A673 (cell line): ENCODE measurements around the gene PI3. TPM values are rescaled to one million over a fixed set of nuclear protein-coding genes. Genes with fewer than 3 reads are reported as not detected.

Experiments used
- BruUV-seq: library from RNA; stranded (reverse); fragments of 400-500 nt; replicated peaks from 2 replicates; lab custom pipeline; 2021; lab: Mats Ljungman, UMichigan
- CTCF ChIA-PET: fragments of 300-600 bp; sonication (Branson Sonifier 250); formaldehyde crosslinking; loops from one replicate; lab custom pipeline; 2022; ENCODE audit warnings: antibody characterized with exemption; lab: Charles Lee
- POLR2A ChIA-PET: fragments of 300-600 bp; sonication (Branson Sonifier 250); formaldehyde crosslinking; loops from one replicate; lab custom pipeline; 2022; ENCODE audit warnings: antibody characterized with exemption; ENCODE audit not compliant: low non-redundant PET; lab: Charles Lee
- DNase-seq: peaks from one replicate; pipeline ENCODE4 v3.0.0-alpha.2; 2015; ENCODE audit warnings: low spot score
- H3K27ac ChIP-seq: fragments of 200-600 bp; sonication (generic); 2 replicates; pipeline ENCODE4 v1.5.1; 2016; ENCODE audit warnings: mixed run types, low read depth, mild to moderate bottlenecking, mixed read lengths, antibody characterized with exemption, low read length; ENCODE audit not compliant: poor library complexity, severe bottlenecking
- H3K27me3 ChIP-seq: fragments of 200-600 bp; sonication (generic); replicated peaks from 2 replicates; pipeline ENCODE4 v1.6.1; 2017; ENCODE audit warnings: mixed run types, low read depth, mild to moderate bottlenecking, mixed read lengths, antibody characterized with exemption, low read length; ENCODE audit not compliant: insufficient read depth, poor library complexity
- H3K36me3 ChIP-seq: fragments of 200-600 bp; sonication (generic); 2 replicates; pipeline ENCODE4 v1.6.1; 2016; ENCODE audit warnings: mixed run types, mild to moderate bottlenecking, mixed read lengths, antibody characterized with exemption, low read length; ENCODE audit not compliant: insufficient read depth, poor library complexity, severe bottlenecking
- H3K4me1 ChIP-seq: fragments of 200-600 bp; sonication (generic); 2 replicates; pipeline ENCODE4 v1.6.1; 2017; ENCODE audit warnings: mixed run types, mild to moderate bottlenecking, mixed read lengths, antibody characterized with exemption, low read length; ENCODE audit not compliant: insufficient read depth, poor library complexity, severe bottlenecking
- H3K4me3 ChIP-seq: fragments of 200-600 bp; sonication (generic); 2 replicates; pipeline ENCODE4 v1.5.1; 2016; ENCODE audit warnings: low read depth, mixed run types, mild to moderate bottlenecking, mixed read lengths, low read length; ENCODE audit not compliant: poor library complexity, severe bottlenecking
- H3K9me3 ChIP-seq: fragments of 200-600 bp; sonication (generic); 2 replicates; pipeline ENCODE4 v1.6.1; 2016; ENCODE audit warnings: mixed run types, low read depth, mild to moderate bottlenecking, mixed read lengths, antibody characterized with exemption, low read length; ENCODE audit not compliant: poor library complexity, severe bottlenecking
- EZH2 ChIP-seq: fragments of 200-600 bp; sonication (generic); IDR thresholded peaks from 2 replicates; pipeline ENCODE4 v1.6.1; 2017; ENCODE audit warnings: borderline replicate concordance, low read depth, mild to moderate bottlenecking, mixed read lengths, antibody characterized with exemption, low read length; ENCODE audit not compliant: poor library complexity, severe bottlenecking
- intact Hi-C: fragments of 100-400 bp; cut with micrococcal nuclease; formaldehyde crosslinking; loops from one replicate; pipeline ENCODE4 v1.10.0; 2022; ENCODE audit not compliant: unreplicated experiment
- total RNA-seq: library from RNA; stranded (reverse); gene quantifications from 2 replicates; pipeline ENCODE4 v1.2.3, GENCODE V29; 2021
- TF ChIP-seq, protein P1 (sequence below): fragments of 300-800, 200-600 bp; sonication (generic); conservative IDR thresholded peaks from 2 replicates; pipeline ENCODE4 v1.5.1; 2017; ENCODE audit warnings: low read depth, mild to moderate bottlenecking, antibody characterized with exemption, low read length, moderate library complexity, mixed read lengths

PI3 gene
- total RNA-seq, 1 experiment from 2014 or later, result not detected

DNA sequence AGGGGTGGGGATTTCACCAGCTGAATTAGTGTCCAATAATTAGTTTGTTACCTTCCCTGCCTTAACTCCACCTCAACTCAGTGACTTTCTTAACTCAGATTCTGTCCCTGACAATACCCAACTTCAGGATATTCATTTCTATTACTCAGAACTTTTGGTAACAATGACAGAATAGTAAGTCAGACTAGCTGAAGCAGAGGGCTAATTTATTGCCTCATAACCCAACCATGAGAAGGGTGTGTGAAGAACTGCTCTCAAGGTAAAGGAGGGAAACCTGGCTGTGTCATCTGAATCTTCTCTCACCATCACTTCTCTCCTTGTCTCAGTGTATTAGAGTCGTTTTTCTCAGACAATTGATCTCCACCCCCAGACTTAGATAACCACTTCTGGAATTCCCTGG is 1.2 kb upstream of the PI3 start:
- ChIA-PET CTCF (no interaction called here), POLR2A (no interaction called here)
- intact Hi-C loops, result no loop called here
- no peaks in the 10 kb centered on the region for H3K36me3 ChIP-seq
- no TSS peak for BruUV-seq
- no peak for DNase-seq
- TF ChIP-seq, protein P1, sequence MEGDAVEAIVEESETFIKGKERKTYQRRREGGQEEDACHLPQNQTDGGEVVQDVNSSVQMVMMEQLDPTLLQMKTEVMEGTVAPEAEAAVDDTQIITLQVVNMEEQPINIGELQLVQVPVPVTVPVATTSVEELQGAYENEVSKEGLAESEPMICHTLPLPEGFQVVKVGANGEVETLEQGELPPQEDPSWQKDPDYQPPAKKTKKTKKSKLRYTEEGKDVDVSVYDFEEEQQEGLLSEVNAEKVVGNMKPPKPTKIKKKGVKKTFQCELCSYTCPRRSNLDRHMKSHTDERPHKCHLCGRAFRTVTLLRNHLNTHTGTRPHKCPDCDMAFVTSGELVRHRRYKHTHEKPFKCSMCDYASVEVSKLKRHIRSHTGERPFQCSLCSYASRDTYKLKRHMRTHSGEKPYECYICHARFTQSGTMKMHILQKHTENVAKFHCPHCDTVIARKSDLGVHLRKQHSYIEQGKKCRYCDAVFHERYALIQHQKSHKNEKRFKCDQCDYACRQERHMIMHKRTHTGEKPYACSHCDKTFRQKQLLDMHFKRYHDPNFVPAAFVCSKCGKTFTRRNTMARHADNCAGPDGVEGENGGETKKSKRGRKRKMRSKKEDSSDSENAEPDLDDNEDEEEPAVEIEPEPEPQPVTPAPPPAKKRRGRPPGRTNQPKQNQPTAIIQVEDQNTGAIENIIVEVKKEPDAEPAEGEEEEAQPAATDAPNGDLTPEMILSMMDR, result no peak
- TF ChIP-seq EZH2, result no peak
- no peak overlapping the region for H3K27ac ChIP-seq
- no peak overlapping the region for H3K4me3 ChIP-seq
- H3K4me1 ChIP-seq, result peaks cover 16% of the 10 kb centered on the region
- no peaks in the 10 kb centered on the region for H3K9me3 ChIP-seq
- no peaks in the 10 kb centered on the region for H3K27me3 ChIP-seq

DNA sequence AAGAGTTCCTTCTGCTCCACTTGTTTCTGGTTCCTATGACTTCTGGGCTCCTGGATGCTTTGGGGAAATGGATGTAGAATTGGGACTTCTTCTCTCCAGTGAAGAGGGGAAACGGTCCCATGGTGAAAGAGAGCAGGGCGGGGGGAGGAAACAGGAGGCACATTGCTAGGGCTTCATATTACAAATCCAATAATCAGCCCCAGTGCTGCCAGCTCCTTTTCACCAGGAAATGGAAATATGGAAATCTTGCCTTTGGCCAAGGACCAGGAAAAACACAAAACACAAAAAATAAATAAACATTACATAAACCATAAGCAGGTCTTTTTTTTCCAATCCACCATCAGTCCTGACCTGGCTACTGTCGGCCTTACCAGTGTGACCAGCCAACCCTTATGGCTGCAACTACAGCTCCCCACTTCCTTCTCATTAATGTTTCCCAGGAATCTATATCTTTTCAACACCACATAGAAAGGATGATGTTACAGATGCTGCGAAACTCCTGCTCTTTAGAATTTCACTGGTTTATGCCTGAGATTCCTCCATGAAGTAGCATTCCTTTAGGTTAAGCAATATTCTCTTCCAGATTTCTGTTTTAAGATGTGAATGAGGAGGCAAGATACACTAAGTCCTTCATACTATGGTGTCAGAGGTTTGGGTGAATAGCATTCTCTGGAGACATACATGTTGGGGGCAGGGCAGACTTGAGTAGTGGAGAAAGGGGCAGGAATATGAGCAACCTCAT is 2.0 kb downstream of the PI3 start:
- Histone ChIP-seq H3K9me3 (peaks cover 5% of the 10 kb centered on the region), H3K27ac (peak overlapping the region; percentile 57), H3K27me3 (no peaks in the 10 kb centered on the region), H3K4me3 (no peak overlapping the region), H3K36me3 (no peaks in the 10 kb centered on the region), H3K4me1 (peaks cover 17% of the 10 kb centered on the region)
- intact Hi-C loops, result no loop called here
- peak; percentile 50 for DNase-seq
- TF ChIP-seq EZH2, result no peak
- TF ChIP-seq, protein P1, result no peak
- ChIA-PET POLR2A (no interaction called here), CTCF (no interaction called here)
- no TSS peak for BruUV-seq

DNA sequence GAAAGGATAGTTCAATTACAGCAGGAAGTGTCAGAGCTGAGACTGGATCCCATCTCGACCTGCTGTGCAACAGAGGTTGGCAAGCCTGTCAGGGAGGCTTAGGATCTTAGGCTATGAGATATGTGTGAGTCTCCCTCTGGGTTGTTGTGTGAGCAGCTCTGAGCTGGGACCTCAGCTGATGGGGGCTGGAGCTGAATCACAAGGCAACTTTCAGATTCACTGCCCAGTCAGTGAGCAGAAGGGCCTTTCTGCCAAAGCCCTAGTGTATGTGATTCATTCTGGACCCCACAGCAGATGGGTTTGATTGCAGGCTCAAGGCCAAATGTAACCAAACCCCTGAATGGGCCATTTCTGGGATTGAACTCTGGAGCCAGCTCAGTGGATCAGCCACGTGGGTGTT is 4.5 kb downstream of the PI3 start:
- intact Hi-C loops, result no loop called here
- Histone ChIP-seq H3K27ac (no peak overlapping the region), H3K27me3 (no peaks in the 10 kb centered on the region), H3K9me3 (peaks cover 5% of the 10 kb centered on the region), H3K4me3 (no peak overlapping the region), H3K4me1 (peaks cover 29% of the 10 kb centered on the region), H3K36me3 (no peaks in the 10 kb centered on the region)
- TF ChIP-seq, protein P1, result no peak
- no peak for TF ChIP-seq EZH2
- CTCF ChIA-PET, result no interaction called here
- DNase-seq, result no peak
- POLR2A ChIA-PET, result no interaction called here
- no TSS peak for BruUV-seq
